ENCODE measurements around the gene ASAP2.

The ASAP2 gene

DNA sequence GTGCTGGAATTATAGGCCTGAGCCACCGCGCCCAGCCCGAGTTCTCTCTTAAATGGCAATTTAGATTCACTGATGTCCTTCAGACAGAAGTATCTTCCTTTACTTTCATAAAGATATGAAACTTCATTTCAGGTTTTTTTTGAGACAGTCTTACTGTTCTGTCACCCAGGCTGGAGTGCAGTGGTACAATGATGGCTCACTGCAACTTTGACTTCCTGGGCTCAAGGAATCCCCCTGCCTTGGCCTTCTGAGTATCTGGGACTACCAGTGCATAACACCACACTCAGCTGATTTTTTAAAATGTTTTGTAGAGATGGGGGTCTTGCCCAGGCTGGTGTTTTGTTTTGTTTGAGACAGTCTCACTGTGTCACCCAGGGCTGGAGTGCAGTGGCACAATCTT, 203.5 kb downstream of the ASAP2 start:
- DNase-seq, result no peak

DNA sequence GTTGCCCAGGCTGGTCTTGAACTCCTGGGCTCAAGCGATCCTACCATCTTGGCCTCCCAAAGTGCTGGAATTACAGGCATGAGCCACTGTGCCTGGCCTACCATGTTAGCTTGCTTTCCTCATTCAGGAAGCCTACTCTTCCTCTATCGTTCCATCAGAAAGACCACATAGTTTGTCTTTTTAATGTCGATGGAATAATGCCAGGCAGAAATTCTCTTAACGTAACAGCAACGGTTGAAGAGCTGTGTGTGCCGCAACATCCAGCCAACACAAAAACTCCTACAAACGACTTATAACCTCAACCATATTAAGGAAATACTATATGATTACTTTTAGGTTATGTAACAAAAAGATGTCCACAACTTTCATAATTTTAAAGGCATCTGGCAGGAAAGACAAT, 206.2 kb downstream of the ASAP2 start:
- DNase-seq, result no peak

- no peak for DNase-seq
Observed at GRCh38 chr2:9415516-9416169, 209.0 kb downstream of the ASAP2 start.

DNA sequence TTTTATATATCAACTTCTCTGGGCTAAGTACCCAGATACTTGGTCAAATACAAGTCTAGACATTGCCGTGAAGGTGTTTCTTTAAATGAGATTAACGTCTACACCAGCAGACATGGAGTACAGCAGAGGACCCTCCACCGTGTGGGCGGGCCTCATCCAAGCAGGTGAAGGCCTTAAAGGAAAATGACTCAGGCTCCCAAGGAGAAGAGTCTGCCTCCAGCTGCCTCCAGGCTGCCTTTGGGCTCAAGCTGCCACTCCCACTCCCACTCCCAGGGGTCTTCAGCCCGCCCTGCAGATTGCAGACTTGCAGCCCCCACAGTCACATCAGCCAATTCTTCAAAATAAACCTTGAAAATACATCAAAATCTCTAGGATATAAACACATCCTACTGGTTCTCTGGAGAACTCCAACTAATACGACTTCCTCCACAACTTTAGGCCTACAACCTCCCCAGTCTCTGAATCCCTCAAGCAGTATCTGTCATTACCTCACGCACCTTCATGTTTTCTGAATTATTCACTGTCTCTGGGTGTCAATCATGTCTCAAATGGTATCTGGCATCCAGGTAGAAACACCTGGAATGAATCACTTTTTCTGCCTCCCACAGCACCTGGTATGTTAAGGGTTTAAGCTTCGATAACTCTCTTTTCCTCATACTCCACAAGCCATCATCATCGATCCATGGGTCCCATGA, 209.8 kb downstream of the ASAP2 start:
- no peak for DNase-seq

- no peak for DNase-seq
Observed at GRCh38 chr2:9416962-9417316, 210.3 kb downstream of the ASAP2 start.

DNA sequence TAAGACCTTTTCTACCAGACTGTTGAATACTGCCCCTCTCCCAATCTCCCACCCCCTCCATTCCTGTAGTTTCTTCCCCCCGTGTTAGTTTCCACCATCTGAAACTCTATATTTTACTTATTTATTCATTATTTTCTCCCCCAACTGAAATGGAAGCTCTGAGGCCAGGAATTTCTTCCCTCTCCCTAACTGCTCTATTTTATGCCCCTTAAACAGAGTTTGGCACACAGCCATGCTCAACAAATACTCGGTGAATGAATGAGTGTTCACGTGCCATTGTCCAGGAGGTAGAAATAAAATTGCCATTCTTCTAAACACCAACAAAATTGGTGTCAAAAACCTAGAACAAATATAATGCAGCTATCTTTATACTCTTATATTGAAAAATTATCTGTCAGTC, 211.1 kb downstream of the ASAP2 start:
- no peak for DNase-seq

DNA sequence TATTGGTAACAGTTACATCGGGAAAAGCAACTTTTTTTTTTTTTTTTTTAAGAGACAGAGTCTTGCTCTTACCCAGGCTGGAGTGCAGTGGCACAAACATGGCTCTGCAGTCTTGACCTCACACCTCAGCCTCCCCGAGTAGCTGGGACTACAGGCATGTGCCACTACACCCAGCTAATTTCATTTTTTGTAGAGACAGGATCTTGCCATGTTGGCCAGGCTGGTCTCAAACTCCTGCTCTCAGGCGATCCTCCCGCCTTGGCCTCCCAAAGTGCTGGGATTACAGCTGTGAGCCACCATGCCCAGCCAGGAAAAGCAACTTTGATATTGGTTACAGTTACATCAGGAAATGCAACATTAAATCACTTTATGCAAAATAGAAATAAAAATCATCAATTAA, 212.1 kb downstream of the ASAP2 start:
- DNase-seq, result no peak

DNA sequence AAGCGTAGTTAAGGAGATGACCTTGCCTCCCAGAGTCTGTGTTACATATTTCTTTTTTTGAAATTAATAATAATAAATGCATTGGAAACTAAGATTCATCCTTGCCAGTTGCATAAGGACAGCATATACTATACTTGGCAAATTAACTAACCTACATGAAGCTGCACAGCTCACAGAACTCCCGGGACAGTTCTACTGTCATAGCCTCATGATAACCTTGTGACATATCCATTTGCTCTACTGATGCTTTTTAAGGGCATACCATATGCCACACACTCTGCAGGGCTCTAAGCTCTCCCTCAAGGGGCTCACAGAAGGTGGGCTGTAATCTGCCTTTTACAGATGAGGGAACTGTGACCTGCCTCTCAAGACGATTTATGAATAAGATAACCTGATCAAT, 212.9 kb downstream of the ASAP2 start:
- DNase-seq, result no peak

- DNase-seq, result no peak
Observed at GRCh38 chr2:9420495-9420894, 213.9 kb downstream of the ASAP2 start.

- peak; percentile 50 for DNase-seq
Observed at GRCh38 chr2:9422321-9423099, 215.9 kb downstream of the ASAP2 start.

- peak; percentile 97 for DNase-seq
Observed at GRCh38 chr2:9423100-9423921, 216.7 kb downstream of the ASAP2 start, which contains the start of the genes CPSF3 and ITGB1BP1. Gene CPSF3 (plus strand): TSS chr2:9423654. CDS start chr2:9423774, 120 bp downstream. Gene ITGB1BP1 (minus strand): TSS chr2:9423528. CDS start chr2:9418697, 4,831 bp downstream.

DNA sequence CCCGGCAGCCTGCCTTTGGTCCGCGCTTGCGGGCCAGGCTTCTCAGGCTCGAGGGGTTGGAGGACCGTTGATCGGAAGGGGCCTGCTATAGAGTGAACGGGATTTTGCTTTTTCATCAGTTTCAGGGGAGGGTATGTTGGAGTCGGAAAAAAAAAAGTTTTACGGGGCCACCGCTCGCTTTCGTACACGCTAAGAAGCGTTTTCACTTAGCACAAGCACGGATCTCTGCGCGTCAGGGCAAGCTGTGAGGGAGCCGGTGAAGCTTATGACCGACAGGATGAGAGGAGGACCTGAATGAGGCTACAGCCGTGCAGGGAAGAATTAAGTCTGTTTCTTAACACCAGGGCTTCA, 217.3 kb downstream of the ASAP2 start:
- DNase-seq, result peak; percentile 20

DNA sequence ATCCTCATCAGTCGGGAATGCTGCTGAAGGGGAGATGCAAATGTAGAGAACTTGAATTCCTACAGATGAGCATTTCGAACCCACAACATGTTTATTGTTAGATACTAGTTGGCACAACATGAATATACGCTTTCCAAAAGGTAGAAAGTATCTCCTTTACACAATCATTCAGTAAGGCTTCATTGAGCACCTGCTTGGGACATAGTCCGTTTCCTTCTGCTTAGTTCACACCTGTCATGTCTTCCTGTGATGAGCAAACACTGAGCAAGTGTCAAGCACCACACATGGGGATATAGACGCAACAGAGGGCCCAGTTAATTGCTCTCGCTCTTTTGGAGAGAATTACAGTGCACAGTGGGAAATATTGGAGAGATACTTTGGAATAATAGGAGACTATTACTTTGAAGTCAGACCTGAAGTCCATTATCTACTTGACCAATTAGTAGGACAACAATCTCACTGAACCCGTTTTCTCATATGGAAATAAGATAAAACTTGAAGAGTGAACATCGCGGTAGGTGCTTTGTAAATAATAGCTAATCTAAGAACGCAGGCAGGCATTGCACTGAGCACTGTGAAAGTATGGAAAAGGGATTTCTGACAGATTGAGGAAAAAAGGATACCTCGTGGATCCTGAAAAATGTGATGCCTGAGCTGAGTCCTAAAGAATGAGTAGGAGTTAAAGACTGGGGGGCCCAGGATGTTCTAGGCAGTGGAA, 218.0 kb downstream of the ASAP2 start:
- no peak for DNase-seq

GRCh38 chr2:9428965-9429577, 222.5 kb downstream of the ASAP2 start:
- DNase-seq, result peak; percentile 37

DNA sequence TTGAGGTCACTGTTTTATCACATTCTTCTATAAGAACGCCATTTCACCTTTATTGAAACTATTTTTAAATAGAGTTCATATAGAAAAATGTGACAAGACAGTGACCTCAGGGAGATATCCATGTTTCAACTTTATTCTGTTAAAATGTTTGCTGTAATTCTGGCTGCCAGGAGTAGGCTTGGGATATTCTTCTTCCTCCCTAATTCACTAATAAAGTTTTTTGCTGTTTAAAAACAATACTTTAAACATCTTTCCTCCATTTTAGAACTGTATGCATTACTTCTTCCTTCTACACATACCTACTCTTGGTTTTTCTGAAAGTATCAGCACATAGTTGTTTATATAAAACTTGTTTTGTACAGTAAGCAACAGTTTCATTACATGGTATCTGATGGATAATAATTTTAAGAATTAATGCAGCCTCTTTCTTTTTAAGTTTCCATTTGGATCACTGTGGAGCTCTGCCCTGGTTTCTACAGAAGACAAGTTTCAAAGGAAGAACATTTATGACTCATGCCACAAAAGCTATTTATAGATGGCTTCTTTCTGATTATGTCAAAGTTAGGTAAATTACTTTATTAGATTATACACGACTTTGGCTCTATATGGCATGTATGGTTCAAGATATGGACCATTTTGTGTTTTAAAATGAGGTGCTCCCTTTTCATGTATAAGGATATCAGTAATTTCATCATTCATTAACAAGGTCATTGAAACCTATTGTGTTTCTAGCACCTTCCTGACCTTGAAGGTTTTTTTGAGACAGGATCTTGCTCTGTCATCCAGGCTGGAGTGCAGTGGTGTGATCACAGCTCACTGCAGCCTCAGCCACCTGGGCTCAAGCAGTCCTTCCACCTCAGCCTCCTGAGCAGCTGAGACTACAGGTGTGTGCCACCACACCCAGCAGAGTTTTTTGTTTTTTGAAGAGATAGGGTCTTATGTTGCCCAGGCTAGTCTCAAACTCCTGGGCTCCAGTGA, 224.0 kb downstream of the ASAP2 start:
- peak; percentile 20 for DNase-seq

- DNase-seq, result no peak
Observed at GRCh38 chr2:9434489-9434888, 227.9 kb downstream of the ASAP2 start.

DNA sequence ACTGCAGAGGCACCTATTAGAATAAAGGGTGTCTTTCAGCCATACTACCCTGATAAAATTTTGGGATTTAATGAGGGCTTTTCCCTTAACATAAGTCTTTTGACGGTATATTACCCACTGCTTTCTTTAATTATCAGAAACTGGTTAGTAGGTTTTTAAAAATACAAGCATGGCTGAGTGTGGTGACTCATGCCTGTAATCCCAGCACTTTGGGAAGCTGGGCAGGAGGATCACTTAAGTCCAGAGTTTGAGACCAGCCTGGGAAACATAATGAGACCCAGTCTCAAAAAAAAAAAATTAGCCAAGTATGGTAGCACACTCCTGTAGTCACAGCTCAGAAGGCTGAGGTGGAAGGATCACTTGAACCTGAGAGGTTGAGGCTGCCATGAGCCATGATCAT, 232.9 kb downstream of the ASAP2 start:
- peak; percentile 43 for DNase-seq

GRCh38 chr2:9440058-9440727, 233.6 kb downstream of the ASAP2 start:
- peak; percentile 68 for DNase-seq

DNA sequence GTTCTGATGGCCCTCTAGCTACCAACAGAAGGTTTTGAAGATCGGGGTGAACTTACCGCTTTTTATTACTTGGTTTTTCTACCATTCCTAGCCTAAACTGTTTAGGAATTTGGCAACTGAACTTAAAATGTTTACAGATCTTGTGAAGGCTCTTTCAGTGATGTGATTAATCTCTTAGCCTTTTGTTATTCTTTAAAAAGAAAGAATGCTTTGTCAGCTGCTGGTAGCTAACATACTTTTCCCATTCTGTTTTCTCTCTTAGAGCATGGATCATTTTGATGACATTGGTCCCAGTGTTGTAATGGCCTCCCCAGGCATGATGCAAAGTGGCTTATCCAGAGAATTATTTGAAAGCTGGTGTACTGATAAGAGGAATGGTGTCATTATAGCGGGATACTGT, 234.9 kb downstream of the ASAP2 start:
- no peak for DNase-seq

DNA sequence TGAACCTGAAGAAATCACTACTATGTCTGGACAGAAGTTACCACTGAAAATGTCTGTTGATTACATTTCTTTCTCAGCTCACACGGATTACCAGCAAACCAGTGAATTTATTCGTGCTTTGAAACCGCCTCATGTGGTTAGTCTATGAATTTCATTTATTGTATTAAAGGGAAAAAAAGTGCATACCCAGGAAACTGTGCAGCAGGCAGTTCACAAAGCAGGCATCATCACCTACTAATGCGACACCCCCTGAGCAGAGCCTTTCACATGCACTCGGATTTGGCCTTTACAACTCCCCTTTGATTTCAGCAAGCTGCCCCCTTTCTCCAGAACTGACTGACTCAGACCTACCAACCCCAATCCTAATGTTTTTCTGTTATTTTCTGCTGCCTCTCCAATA, 236.9 kb downstream of the ASAP2 start:
- DNase-seq, result no peak

Measured in EL (cell line).